Stimulated activated memory B cell treated with anti-CD40 and anti-IgM and Interleukin-4, amounts not matched to agents 10 μg/mL and 1 μg/mL and 100 μg/mL, for 72 hours (primary cell): Measurements from ENCODE around the gene GRB10.

Source experiments
- ATAC-seq: fragments of 150-1000 bp; cut with Tn5 transposase; 2 replicates; pipeline ENCODE4 v1.10.0; 2021
- H3K27ac Mint-ChIP-seq: one replicate; pipeline ENCODE4 v1.8.0; 2022; ENCODE audit warnings: mild to moderate bottlenecking, mixed read lengths
- H3K27me3 Mint-ChIP-seq: one replicate; pipeline ENCODE4 v1.8.0; 2022; ENCODE audit warnings: mixed read lengths
- H3K36me3 Mint-ChIP-seq: one replicate; pipeline ENCODE4 v1.8.0; 2022; ENCODE audit warnings: mixed read lengths
- H3K4me1 Mint-ChIP-seq: one replicate; pipeline ENCODE4 v1.8.0; 2022; ENCODE audit warnings: mixed read lengths
- H3K4me3 Mint-ChIP-seq: one replicate; pipeline ENCODE4 v1.8.0; 2022; ENCODE audit warnings: mild to moderate bottlenecking, moderate library complexity, mixed read lengths
- H3K9me3 Mint-ChIP-seq: one replicate; pipeline ENCODE4 v1.8.0; 2022; ENCODE audit warnings: mixed read lengths

GRB10 gene

GRCh38 chr7:50713123-50713965, 69.4 kb downstream of the GRB10 start:
- ATAC-seq: no peak
- Mint-ChIP-seq H3K27ac (no peak overlapping the region), H3K4me1 (no peaks in the 10 kb centered on the region), H3K9me3 (peaks cover 10% of the 10 kb centered on the region), H3K36me3 (no peaks in the 10 kb centered on the region), H3K4me3 (no peak overlapping the region), H3K27me3 (peaks cover 60% of the 10 kb centered on the region)

DNA sequence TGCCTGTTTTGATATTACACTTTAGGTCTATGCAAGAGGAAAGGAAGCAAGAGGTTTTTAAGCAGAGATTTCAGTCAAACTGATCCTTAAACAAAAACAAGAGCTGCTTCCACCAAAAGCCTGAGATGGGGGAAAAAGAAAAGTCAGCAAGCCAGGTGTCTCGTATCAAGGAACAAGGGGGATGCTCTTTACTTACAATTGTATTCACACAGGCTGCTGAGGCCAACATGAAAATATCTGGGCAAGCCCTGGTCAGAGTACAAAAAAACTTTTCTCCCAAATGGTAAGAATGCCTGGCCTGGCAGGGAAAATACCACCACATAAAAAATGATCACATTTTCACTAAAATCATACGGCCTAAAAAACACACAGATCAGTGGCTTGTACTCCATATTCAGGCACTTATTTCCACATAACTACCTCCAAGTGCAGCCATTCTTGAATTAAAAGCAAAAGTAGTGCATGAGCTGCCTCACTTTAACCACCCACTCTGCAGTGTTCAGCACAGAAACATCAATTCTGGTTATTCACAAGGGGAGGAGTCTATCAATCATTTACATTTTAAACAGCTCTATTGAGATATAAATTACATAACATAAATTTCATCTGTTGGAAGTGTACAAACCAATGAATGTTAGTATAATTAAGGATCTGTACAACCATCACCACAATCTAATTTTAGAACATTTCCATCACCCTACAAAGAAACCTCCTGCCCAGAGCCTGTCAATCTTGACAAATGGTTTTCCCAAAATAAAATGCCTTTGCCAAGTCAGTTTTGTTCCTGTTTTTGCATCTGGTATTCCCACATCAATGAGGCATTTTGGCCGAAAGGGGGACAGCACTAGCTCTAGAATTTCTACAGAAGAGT, 70.2 kb downstream of the GRB10 start:
- Mint-ChIP-seq H3K27ac (no peak overlapping the region), H3K4me1 (no peaks in the 10 kb centered on the region), H3K36me3 (no peaks in the 10 kb centered on the region), H3K27me3 (peaks cover 54% of the 10 kb centered on the region), H3K4me3 (no peak overlapping the region), H3K9me3 (peaks cover 10% of the 10 kb centered on the region)
- no peak for ATAC-seq

GRCh38 chr7:50711271-50712175, 71.2 kb downstream of the GRB10 start:
- Mint-ChIP-seq H3K27ac (no peak overlapping the region), H3K4me3 (no peak overlapping the region), H3K4me1 (no peaks in the 10 kb centered on the region), H3K9me3 (peaks cover 10% of the 10 kb centered on the region), H3K36me3 (no peaks in the 10 kb centered on the region), H3K27me3 (peaks cover 61% of the 10 kb centered on the region)
- ATAC-seq: no peak

DNA sequence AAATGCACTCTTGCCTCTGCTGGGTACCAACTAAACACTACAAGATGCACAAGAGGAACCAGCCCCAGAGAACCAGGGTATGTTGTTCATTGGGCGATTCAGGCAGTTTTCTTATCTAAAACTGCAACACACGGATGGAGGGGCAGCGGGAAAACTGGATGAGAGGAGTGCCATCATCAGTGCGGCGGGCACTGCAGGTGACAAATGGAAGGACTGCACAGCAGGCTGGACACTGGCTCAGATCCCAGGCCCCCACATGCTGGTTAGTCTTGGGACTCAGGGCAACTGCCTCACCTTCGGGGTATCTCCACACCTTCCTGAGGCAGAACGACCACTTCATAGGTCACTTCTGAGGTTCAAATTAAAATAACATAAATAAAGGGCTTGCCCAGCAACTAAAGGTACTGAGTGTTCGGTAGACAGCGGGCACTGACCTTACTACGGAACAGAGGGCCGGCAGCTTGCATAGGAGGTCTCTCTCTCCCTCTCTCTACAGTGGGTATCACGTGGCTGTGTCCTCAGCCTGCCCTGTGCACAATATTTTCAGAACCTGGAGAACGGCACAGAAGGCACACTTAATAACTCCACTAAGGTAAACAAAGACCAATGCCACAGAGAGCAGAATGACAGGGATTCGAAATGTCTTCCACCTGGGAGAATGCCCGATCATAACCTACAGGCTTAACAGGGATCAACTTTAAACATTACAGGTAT, 72.1 kb downstream of the GRB10 start:
- no peak overlapping the region for H3K4me3 Mint-ChIP-seq
- peaks cover 63% of the 10 kb centered on the region for H3K27me3 Mint-ChIP-seq
- no peak for ATAC-seq
- peaks cover 10% of the 10 kb centered on the region for H3K9me3 Mint-ChIP-seq
- H3K4me1 Mint-ChIP-seq: no peaks in the 10 kb centered on the region
- H3K27ac Mint-ChIP-seq: no peak overlapping the region
- no peaks in the 10 kb centered on the region for H3K36me3 Mint-ChIP-seq

DNA sequence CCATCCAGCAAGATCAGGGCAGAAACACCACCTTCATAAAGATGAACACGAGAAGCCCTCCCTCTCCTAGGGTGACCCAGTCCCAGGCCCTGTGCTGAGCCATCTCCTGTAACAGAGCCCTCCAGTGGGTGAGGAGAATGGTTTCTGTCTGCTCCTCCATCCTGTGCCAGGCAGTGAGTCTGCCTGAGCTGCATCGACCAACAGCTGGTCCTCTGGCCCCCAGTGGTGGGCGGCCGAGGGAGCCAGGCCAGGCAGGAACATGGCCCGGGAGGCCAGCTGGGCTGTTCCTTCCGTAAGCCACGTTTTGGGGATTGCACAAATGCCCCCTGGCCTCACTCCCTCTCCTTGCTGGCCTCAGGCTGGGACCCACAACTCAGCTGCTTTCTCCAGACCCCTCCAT, 73.5 kb downstream of the GRB10 start:
- Mint-ChIP-seq H3K9me3 (peaks cover 10% of the 10 kb centered on the region), H3K27ac (no peak overlapping the region), H3K27me3 (peaks cover 67% of the 10 kb centered on the region), H3K4me3 (no peak overlapping the region), H3K4me1 (no peaks in the 10 kb centered on the region), H3K36me3 (no peaks in the 10 kb centered on the region)
- ATAC-seq: peak; percentile 42

DNA sequence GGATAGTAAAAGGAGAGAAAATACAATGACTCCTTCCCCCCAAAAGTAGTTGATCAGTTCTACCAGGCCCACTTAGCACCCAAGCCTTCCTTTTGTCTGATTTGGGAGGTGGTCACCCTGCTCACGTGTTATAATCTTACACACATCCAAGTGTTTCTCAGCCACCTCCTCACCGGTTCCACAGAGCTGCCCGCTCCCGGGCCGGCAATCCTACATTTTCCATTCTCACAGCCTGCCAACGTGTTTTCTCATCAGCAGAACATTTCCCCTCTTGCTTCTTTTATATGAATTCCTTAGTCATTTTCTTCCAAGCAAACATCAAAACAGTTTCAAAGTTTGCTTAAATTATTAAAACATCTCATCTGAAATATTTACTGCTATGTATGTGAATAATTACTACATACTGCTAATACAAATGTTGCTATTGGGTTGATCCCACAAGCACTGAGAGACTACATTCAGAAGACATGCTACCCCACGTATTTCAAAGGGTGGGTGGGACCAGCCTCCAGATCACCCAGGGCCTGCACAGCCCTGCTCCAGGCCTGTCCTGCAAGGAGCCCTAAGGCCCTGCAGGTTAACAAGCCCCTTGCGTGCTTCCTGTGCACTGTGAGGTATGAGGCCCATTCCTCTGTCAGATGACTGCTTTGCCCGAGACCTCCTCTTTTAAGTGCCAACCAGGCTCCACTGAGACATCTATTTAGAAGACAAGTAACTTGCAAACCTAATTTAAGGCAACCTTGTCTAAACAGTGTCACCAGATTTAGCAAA, 75.3 kb downstream of the GRB10 start:
- H3K4me3 Mint-ChIP-seq: no peak overlapping the region
- no peaks in the 10 kb centered on the region for H3K36me3 Mint-ChIP-seq
- H3K27ac Mint-ChIP-seq: no peak overlapping the region
- H3K27me3 Mint-ChIP-seq: peaks cover 67% of the 10 kb centered on the region
- no peak for ATAC-seq
- H3K4me1 Mint-ChIP-seq: no peaks in the 10 kb centered on the region
- no peaks in the 10 kb centered on the region for H3K9me3 Mint-ChIP-seq

DNA sequence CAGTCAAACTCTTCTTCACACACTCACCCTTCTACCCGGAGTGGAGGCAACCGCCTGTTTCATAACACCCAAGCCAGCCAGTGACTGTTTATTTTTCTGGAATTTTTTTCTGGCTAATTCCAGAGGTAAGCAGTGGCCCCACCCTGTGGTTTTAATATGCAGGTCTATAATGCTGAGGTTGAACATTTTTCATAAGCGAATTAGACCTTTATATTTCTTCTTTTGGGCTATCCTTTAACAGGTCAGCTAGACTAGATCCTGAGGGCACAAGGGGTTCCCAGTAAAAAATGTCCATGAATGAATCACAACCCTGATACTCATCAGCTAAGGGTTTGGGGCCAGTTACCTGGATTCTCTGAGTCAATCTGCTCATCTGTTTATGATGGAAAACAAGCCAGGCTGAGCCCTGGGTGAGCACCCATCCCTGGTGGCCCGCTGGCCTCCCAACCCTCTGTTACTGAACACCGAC, 76.2 kb downstream of the GRB10 start:
- peaks cover 66% of the 10 kb centered on the region for H3K27me3 Mint-ChIP-seq
- H3K27ac Mint-ChIP-seq: no peak overlapping the region
- no peak overlapping the region for H3K4me3 Mint-ChIP-seq
- ATAC-seq: no peak
- H3K4me1 Mint-ChIP-seq: no peaks in the 10 kb centered on the region
- no peaks in the 10 kb centered on the region for H3K36me3 Mint-ChIP-seq
- H3K9me3 Mint-ChIP-seq: no peaks in the 10 kb centered on the region

GRCh38 chr7:50704844-50705243, 77.9 kb downstream of the GRB10 start:
- H3K9me3 Mint-ChIP-seq: no peaks in the 10 kb centered on the region
- H3K4me1 Mint-ChIP-seq: no peaks in the 10 kb centered on the region
- peaks cover 65% of the 10 kb centered on the region for H3K27me3 Mint-ChIP-seq
- H3K36me3 Mint-ChIP-seq: no peaks in the 10 kb centered on the region
- H3K27ac Mint-ChIP-seq: no peak overlapping the region
- no peak overlapping the region for H3K4me3 Mint-ChIP-seq
- no peak for ATAC-seq

DNA sequence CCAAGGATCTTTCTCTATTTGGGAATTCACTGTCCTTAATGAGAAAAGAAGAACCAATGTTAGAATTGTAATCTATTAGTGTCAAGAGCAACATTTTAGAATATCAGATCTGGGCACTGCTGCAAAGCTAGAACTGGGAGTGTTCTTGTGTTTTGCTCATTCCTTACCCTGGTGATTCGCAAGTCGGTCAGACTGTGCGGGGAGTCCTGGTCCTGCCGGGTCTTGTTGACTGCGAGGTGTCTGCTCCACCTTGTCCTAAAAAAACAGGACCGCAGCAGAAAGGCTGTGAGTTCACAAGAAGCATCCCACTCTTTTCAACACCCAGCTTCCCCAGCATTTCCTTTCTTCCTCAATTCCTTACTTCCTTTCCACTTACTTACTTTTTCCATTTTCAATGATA, 79.0 kb downstream of the GRB10 start:
- Mint-ChIP-seq H3K27me3 (peaks cover 54% of the 10 kb centered on the region), H3K4me1 (no peaks in the 10 kb centered on the region), H3K9me3 (no peaks in the 10 kb centered on the region), H3K36me3 (no peaks in the 10 kb centered on the region), H3K4me3 (no peak overlapping the region), H3K27ac (no peak overlapping the region)
- ATAC-seq: no peak

DNA sequence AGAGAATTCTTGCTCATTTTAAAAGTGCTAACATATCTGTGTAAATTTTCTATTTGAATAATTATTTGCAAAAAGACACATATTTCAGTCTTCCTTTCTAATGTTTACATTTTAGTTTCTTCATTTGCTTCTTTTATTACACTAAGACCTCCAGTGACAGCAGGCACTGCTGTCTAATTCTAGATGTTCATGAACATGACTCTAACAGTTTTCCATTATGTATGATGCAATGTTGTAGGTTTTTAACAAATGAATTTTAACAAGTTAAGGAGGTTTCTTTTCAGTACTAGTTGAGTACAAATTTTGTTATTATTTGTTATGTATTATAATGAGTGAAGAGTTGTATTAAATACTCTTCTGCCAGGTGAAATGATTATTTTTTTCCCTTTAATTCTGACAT, 83.6 kb downstream of the GRB10 start:
- H3K36me3 Mint-ChIP-seq: no peaks in the 10 kb centered on the region
- H3K27ac Mint-ChIP-seq: no peak overlapping the region
- H3K4me1 Mint-ChIP-seq: no peaks in the 10 kb centered on the region
- H3K27me3 Mint-ChIP-seq: peaks cover 38% of the 10 kb centered on the region
- H3K9me3 Mint-ChIP-seq: no peaks in the 10 kb centered on the region
- no peak overlapping the region for H3K4me3 Mint-ChIP-seq
- ATAC-seq: no peak

GRCh38 chr7:50697748-50698147, 84.9 kb downstream of the GRB10 start:
- Mint-ChIP-seq H3K9me3 (no peaks in the 10 kb centered on the region), H3K36me3 (no peaks in the 10 kb centered on the region)
- ATAC-seq: no peak

GRCh38 chr7:50696810-50697582, 85.7 kb downstream of the GRB10 start:
- Mint-ChIP-seq H3K4me1 (no peaks in the 10 kb centered on the region), H3K36me3 (no peaks in the 10 kb centered on the region), H3K4me3 (no peak overlapping the region), H3K9me3 (no peaks in the 10 kb centered on the region), H3K27ac (no peak overlapping the region), H3K27me3 (peaks cover 33% of the 10 kb centered on the region)
- ATAC-seq: no peak

More at GRCh38 chr7:50697748-50698147, 84.9 kb downstream of the GRB10 start:
- Mint-ChIP-seq H3K4me3 (no peak overlapping the region), H3K27ac (no peak overlapping the region), H3K4me1 (no peaks in the 10 kb centered on the region), H3K27me3 (peaks cover 33% of the 10 kb centered on the region)

- Mint-ChIP-seq H3K27ac (no peak overlapping the region), H3K4me3 (no peak overlapping the region), H3K27me3 (peaks cover 20% of the 10 kb centered on the region), H3K9me3 (no peaks in the 10 kb centered on the region), H3K36me3 (no peaks in the 10 kb centered on the region), H3K4me1 (no peaks in the 10 kb centered on the region)
- ATAC-seq: no peak
These were observed 87.7 kb downstream of the GRB10 start for GRCh38 chr7:50695026-50695425.
